Measurements from ENCODE around the gene RNF8.

DNA sequence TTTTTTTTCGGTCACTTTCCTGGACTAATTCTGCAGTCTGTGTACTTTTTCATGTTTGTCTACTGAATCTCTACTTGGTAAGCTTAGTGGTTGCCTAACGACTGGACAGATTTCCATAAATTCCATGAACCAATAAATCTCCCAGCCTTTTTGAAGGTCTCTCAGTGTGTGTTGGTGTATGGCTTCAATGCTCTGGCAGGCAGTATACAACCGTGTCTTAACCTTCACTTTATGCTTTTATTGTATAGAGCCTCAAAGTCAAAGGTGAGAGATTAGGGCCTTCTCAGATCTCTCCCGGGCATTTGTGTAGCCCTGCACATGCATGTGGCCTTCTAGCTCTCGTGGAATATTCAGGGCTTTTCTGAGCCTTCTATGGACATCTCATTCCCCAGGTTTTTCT lies 64.9 kb downstream of the RNF8 start:
- TF ChIP-seq, protein P1, sequence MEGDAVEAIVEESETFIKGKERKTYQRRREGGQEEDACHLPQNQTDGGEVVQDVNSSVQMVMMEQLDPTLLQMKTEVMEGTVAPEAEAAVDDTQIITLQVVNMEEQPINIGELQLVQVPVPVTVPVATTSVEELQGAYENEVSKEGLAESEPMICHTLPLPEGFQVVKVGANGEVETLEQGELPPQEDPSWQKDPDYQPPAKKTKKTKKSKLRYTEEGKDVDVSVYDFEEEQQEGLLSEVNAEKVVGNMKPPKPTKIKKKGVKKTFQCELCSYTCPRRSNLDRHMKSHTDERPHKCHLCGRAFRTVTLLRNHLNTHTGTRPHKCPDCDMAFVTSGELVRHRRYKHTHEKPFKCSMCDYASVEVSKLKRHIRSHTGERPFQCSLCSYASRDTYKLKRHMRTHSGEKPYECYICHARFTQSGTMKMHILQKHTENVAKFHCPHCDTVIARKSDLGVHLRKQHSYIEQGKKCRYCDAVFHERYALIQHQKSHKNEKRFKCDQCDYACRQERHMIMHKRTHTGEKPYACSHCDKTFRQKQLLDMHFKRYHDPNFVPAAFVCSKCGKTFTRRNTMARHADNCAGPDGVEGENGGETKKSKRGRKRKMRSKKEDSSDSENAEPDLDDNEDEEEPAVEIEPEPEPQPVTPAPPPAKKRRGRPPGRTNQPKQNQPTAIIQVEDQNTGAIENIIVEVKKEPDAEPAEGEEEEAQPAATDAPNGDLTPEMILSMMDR (IDR thresholded peaks at IDR 0.05 in 8 of 11, conservative IDR thresholded peaks at IDR 0.05 in 3 of 11), result no peak
- no peak for TF ChIP-seq POLR2AphosphoS5 (IDR thresholded peaks at IDR 0.05)
